ENCODE measurements around the gene MTUS2. TPM values are rescaled to one million over a fixed set of nuclear protein-coding genes. Genes with fewer than 3 reads are reported as not detected.

The MTUS2 gene
- polyA plus RNA-seq, 4 donors = 0.72 to 0.96 (median 0.87) TPM

DNA sequence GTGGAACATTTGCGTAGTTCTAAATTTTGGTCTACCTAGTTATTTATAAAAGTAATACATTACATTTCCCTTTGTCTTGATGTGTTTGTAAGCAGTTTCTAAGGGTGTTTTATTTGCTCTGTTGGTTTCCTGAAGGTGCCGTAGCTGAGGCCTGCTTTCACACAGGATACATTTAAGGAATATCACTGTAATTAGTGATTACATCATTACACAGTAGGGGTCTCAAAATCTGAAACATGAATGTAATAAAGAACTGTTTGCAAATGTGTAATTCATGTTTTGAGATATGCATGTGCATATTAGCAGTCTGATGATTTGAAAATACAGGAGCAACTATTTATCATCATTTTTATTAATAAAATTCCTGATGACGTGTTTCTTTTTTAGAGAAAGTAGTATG is 281.8 kb downstream of the MTUS2 start:
- no peak for DNase-seq (ENCODE audit: low read depth in 4 of 4, low spot score in 2 of 4)

DNA sequence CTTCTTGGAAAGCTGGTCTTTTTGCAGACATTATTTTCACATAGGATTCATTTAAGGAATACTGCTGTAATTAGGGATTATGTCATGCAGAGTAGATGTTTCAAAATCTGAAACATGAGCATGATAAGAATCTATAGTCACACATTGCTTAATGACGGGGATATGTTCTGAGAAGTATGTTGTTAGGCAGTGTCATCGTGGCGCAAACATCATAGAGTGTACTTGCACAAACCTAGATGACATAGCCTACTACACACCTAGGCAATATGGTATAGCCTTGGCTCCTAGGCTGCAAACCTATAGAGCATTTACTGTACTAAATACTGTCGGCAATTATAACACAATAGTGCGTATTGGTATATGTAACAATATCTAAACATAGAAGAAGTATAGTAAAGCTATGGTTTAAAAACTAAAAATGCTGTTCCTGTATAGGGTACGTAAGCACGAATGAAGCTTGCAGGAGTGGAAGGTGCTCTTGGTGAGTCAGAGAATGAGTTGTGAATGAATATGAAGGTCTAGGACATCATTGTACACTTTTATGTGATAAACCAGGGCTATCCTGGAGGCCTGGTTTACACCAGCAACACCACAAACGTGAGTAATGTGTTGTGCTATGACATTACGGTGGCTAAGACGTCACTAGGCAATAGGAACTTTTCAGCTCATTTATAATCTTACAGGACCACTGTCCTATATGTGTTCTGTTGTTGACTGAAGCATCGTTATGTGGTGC is 283.1 kb downstream of the MTUS2 start:
- no peak for DNase-seq (ENCODE audit: low read depth in 4 of 4, low spot score in 2 of 4)

DNA sequence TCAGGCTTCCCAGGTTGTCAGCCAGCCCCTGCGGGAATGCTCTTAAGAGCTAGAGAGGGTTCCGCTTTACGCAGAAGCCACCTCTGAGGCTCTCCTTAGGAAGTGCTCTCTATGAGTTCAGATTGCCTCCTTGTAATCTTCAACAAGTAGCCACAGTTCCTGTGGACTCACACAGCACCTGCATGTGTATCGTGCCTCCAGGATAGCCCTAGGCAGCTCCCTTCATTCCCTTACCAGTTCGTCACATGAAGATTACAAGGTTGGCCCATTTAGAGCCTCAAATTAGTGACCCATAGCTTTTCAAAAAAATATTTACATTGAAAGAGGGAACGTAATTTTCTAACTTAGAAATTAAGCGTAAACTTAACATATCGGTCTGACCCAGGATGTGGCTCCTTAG is 284.3 kb downstream of the MTUS2 start:
- DNase-seq (ENCODE audit: low read depth in 4 of 4, low spot score in 2 of 4) = no peak

DNA sequence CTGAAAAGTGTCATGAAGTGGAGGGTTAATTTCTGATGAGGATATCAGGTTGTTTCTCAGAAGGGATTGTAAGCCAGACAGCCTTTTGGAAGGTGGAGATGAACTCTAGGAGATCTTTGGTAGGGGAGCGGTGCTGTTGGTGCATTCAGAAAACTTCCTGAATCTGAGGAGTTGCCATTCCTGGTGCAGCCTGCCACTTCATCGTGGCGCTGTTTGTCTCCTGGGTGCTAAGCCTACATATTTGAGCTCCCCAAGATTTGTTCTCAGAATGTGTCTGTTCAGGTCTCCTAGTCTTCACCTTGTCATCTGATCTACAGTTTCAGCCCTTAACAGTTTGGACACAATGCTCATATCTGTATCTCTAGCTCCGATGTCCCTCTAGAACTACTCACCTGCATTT is 285.6 kb downstream of the MTUS2 start:
- no peak for DNase-seq (ENCODE audit: low read depth in 4 of 4, low spot score in 2 of 4)

DNA sequence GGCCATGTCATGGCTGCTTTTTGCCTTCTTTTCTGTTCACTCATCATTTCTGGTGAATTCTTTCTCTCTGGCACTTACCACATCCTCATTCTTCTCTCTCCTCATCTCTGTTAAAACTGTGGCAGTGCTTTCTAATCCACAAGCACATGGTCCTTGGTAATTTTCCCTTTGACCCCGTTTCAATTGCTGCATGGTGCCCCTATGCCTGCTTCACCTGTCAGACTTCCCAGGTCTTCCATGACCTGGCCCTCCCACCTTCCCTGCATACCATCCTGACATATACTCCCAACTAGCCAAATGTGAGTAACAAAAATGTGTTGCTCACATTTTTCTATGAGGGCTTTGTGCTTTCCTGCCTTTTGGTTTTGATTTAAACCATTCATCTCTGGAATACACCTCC is 286.5 kb downstream of the MTUS2 start:
- no peak for DNase-seq (ENCODE audit: low read depth in 4 of 4, low spot score in 2 of 4)

DNA sequence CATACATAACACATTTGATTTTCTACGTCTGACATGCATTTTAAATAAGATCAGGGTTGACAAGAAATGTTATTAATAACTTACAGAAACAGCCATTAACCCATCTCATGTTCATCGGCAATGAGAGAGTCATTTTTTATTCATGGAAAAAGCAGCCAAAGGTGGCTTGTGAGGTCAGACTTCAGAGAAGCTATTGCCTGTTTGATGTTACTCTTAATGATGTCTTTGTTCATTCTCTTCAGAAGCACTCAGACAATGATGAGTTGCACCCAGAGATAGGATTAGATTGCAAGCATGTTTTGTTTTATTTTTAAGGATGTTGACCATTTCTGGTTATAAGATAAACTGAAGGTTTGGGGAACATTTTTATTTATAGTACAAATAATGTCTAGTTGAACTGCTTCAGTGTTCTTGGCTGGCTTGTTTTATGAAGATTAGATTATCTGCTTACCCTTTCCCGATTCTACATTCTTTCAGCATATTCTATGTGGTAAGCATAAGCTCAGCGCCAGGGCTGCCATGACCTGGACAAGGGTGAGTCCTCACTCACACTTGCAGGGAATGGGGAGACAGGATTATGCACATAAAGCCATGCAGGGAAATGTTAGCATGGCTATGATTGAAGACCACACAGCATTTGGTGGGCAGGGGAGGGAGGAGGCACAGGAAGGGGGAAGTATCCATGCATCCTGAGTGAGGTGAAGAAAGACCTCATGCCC is 288.1 kb downstream of the MTUS2 start:
- DNase-seq (ENCODE audit: low read depth in 4 of 4, low spot score in 2 of 4) = no peak

DNA sequence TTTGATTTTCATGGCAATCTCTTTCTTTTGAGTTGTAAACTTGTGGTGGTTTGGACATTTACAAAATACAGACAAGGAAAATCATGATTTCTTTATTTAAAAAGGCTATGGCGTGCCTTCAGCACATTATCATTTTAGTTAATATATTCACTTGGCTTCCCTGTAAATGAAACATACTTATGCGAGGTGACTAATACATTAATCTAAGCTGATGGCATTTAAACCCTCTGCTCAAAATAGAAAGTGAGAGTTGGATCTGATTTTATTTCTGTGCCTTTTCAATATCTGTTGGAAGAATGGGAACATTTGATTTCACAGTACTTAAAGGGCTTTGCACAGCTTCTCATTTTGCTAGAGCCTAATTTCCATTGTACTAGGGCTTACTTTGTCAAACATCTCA is 289.8 kb downstream of the MTUS2 start:
- no peak for DNase-seq (ENCODE audit: low read depth in 4 of 4, low spot score in 2 of 4)

DNA sequence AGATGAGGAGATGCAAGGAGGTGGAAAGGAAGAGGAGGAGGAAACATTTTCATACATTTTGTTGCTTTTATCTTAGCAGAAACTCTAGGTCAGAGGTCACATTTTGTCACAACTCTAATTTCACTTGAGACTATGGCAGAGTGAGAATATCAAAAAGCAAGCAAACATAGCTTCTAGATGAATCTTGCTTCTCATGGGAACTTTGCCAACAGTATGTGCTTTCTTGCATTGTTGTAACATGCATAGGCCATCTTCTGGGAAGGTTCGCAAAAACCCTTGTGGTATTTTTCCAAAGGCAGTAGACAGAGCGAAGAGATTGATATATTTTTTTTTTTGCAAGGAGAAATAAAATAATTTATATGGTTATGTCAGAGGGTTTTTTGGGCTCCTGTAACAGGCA is 291.3 kb downstream of the MTUS2 start:
- DNase-seq (ENCODE audit: low read depth in 4 of 4, low spot score in 2 of 4) = no peak

DNA sequence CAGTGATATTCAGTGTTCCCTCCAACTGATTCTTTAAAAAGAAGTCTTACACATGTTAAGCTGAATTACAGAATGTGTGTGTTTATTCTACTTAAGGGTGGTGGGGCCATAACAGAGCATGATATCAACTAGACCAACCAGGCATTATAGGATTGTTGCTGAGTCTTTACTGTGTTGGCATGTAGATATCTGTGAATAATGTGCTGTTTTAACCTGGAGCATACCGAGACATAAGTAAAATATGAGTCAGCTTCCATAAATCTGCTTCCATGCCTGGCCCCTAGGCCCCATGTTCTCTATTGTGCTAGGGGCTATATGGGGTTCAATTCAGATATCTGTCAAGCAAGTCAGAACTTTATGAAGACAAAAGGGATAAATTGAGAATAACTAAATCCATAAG is 295.7 kb downstream of the MTUS2 start:
- DNase-seq (ENCODE audit: low read depth in 4 of 4, low spot score in 2 of 4) = no peak

DNA sequence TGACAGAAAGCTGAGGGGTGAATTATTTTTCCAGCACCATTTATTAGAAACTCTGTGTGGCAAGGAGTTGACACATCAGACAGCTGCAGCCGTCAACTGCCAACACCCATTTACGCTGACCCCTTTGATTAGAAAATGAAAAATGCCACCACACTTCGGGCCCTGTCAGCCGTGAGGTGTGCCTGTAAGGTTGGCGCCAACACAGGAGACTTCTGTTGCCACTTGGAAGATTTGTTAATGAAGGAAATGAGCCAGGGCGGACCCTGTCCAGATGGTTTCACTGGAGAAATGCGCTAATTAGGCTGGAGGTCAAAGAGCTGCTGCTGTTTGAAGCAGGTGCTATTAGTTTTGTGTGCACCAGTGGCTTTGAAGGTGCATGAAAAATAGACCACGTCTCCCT is 297.5 kb downstream of the MTUS2 start:
- DNase-seq (ENCODE audit: low read depth in 4 of 4, low spot score in 2 of 4) = no peak

DNA sequence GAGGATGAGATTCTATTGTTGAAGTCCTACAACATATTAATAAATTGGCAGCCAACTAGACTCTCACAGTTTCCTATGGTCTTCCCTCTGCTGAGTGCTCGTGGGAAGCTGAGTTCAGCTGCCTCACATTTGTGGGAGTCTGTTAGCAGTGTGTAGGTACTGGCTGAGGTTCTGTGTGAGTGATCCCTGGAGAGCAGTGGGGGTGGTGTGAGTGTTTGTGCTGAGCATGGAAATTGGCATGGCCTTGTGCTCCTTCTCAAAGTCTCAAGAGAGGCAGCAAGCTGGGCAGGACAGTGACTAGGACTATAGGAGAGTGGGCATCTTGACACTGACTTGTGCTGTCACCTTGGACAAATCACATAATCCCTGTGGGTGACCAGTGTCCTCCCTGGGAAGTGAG is 298.3 kb downstream of the MTUS2 start:
- no peak for DNase-seq (ENCODE audit: low read depth in 4 of 4, low spot score in 2 of 4)

DNA sequence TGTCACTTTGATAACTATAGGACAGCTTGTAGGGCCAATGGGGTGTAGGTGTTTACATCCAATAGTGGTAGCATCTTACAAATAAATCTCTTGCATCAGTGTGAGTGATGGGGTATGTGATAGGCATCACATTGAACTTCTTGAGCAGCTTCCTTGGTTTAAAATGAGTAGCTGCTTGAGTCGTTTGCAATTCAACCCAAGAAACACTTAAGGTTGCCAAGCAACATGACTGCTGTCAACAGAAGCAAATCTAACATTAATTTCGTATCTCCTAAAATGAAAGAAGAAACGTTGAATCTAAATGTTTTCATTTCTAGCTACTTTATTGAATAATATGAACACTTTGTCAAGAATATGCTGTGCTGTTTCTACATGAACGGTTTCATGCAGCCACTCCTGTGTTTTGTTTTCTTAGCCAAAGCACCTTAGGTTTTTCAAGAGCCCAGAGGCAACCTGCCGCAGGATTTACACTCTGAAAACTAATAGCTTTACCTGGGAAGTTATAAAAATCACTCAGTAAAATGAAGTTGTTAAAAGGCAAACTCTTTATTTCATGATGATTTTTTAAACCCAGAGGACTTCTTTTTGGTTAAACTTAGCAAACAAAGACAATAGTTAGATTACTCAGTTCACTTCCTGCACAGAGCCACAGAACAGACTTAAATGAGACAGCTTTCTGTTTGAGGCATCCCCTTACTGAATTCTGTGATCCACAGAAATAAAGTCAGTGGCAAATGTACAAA is 305.2 kb downstream of the MTUS2 start:
- DNase-seq (ENCODE audit: low read depth in 4 of 4, low spot score in 2 of 4) = no peak

DNA sequence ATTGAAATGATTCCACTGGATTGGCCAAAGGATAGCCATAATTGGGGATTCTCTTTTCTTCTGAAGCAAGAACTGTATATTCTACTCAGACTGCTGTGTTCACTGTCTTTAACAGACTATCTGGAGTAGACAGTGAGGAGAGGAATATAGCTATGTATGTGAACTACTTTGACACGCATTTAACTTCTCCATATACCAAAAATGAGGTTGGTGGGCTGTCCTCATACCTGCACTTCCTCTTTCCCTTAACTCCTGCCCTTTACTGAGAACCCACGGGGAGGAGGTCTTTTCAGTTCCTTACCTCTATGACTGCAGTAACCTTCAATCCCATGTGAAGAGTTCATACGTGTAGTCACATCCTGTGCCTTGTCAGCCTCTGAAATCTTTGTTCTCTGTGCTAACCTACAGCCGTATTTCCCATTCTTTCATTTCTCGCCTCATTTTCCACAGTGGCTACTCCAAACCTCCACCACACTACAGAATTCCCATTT is 305.8 kb downstream of the MTUS2 start:
- DNase-seq (ENCODE audit: low read depth in 4 of 4, low spot score in 2 of 4) = no peak

DNA sequence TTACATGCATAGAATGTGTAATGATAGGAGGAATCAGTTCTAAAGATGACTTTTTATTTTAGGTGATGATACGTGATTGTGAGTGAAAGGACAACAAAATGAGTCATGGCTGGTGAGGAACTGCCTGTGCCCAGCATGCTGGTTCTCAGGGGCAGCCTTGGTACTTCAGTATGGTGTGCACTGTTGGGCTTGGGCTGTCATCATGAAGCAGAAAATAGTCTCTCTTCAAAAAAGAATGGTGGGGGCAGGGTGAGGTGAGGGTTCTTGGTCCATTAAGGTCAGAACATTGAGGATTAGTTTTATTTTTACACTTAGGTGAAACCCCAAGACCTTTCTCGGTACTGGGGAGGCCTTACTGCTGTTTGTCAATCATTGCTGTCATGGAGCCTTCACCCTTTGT is 309.5 kb downstream of the MTUS2 start:
- DNase-seq (ENCODE audit: low read depth in 4 of 4, low spot score in 2 of 4) = no peak

DNA sequence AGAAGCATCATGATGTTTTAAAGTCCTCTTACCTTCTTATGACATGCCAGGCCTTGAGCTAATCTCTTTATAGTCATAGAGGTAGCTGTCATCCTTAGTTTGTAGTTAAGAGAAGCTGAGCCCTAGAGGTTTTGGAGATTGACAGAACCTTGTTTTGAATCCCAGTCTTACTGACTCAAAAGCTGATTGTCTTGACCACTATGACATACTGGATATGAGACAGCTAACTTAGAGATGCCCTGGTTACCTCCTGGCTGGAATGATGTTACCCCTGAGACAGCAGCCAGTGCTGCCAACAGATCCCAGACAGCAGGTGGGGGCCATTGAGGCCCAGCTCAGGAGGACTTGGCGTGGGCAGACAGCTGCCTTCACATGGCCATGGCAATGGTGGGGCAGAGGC is 311.0 kb downstream of the MTUS2 start:
- no peak for DNase-seq (ENCODE audit: low read depth in 4 of 4, low spot score in 2 of 4)

DNA sequence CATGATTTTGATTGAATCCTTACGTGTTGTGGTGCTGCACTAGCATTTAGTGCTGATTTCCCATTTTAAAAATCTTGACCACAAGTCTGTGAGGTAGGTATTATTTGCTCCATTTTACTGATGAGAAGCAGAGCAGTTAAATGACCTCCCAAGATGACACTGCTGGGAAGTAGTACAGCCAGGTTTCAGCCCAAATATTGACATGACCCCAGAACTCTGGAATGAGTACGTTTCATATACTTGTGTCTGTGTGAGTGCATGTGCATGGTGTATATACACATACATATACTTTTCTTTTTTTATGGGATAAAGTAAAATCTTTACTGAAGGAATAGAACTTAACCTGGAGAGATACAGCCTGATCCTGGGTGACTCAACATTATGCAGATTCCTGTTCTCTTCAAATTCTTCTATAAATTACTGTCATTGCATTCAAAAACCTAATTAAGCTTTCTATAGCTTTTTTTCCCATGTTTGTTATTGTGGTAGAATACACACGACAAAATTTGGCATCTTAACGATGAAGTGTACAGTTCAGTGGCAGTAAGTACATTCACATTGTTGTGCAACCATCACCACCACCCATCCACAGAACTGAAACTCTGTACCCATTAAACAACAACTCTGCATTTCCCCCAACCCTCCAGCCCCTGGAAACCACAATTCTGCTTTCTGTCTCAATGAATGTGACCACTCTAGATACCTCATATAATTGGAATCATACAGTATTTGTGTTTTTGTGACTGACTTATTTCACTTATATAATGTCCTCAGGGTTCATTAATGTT is 311.9 kb downstream of the MTUS2 start:
- DNase-seq (ENCODE audit: low read depth in 4 of 4, low spot score in 2 of 4) = no peak

DNA sequence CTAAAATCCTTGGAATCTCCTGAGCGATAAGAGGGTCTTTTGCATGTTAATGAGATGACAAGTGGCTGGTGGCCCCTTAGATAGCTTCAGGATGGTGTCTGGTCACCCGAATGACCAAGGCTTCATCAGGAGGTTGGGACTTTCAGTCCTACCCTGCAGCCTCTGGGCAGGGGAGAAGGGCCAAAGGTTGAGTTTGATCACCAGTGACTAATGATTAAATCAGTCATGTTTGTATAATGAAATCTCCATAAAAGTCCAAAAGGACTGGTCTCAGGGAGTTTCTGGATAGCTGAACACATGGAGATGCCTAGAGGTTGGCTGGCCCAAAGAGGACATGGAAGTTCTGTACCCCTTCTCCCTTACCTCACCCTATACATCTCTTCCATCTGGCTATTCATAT is 316.2 kb downstream of the MTUS2 start:
- DNase-seq (ENCODE audit: low read depth in 4 of 4, low spot score in 2 of 4) = no peak

DNA sequence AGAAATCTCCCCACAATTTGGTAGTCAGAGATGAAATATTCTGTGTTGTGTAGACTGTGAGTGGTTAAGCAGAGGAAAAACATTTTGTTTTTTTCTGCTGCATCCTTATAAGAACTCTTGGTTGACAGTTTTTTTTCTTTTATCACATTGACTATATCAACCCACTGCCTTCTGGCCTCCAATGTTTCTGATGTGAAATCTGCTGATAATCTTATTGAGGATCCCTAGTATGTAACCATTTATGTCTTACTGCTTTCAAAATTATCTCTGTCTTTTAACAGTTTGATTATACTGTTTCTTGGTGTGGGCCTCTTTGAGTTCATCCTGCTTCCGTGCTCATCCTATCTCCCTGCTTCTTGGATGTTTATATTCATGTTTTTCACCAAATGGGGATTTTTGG is 316.9 kb downstream of the MTUS2 start:
- DNase-seq (ENCODE audit: low read depth in 4 of 4, low spot score in 2 of 4) = no peak

DNA sequence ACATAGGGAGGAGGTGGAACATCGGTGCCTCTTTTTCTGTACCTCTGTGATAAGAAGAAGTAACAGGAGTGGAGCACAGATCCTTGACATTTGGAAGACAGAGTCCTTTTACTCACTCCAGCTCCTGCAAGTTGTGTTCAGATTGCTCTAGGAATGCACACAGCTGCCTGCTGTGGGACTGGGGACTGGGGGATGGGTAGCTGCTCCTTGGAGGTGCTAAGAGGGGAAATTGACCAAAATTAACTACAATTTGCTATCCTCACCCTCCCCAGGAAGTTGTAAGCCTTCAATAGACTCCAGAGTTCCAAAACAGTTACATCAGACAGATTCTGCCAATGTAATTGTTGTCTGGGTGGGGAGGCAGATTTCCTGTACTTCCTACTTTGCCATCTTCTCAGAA is 317.9 kb downstream of the MTUS2 start:
- DNase-seq (ENCODE audit: low read depth in 4 of 4, low spot score in 2 of 4) = no peak

DNA sequence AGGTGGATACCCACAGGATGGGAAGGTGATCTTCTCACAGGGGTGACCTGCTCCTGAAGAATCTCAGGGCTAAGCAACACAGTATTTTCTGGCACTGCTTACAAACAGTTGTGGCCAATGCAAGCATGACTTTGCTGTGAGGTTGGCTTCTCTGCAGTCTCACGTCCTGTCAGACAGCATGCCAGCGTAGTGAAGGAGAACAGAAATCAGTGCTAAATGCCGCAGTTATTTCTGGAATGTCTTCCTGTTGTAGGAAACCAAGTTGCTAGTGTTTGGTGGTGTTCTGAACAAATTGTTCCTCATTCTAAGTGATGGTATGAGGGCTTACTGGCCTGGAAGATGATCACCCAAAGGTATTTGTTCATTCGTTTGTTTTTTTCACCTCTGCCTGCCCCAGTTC is 320.1 kb downstream of the MTUS2 start:
- DNase-seq (ENCODE audit: low read depth in 4 of 4, low spot score in 2 of 4) = no peak

DNA sequence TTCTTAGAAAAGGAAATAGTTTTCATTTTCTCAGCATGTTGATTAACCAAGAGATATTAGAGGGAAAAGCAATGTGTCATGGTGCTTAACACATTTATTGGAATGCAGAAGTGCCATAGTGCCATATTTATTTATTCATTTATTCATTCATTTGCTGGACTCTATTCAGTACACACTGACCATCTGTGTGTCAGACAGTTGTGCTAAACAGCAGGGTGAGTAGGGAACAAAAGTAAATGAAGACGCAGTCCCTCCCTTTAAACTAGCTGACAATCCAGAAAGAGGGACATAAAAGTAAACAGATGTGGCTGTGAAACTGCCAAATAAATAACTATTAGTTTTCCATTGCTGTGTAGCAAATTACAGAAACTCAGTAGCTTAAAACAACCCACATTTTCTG is 323.7 kb downstream of the MTUS2 start:
- DNase-seq (ENCODE audit: low read depth in 4 of 4, low spot score in 2 of 4) = no peak

All from left renal cortex interstitium (tissue), 4 donors.